Lung (tissue), 12 donors: ENCODE data around the gene SMC3. TPM values are rescaled to one million over a fixed set of nuclear protein-coding genes. Genes with fewer than 3 reads are reported as not detected.

Source experiments
- ATAC-seq: fragments of 200-7000 bp; cut with Tn5 transposase; one replicate; pipeline ENCODE4 v1.9.1; 2020; ENCODE audit warnings: moderate number of reproducible peaks; ENCODE audit not compliant: insufficient read depth, low FRiP score
- DNase-seq, 3 donors: peaks; one replicate each; pipeline ENCODE4 v3.0.0-alpha.2; 2013 to 2017
- H3K27ac ChIP-seq, 2 donors: one replicate each; pipeline ENCODE4 v1.5.1; 2013; ENCODE audit warnings: mild to moderate bottlenecking in 2 of 2, moderate library complexity in 2 of 2, control low read depth in 1 of 2, inconsistent platforms in 1 of 2, low read depth in 1 of 2, low read length in 1 of 2
- H3K27me3 ChIP-seq, 3 donors: one replicate each; pipeline ENCODE4 v1.5.1; 2013; ENCODE audit warnings: low read length in 2 of 3; ENCODE audit not compliant: control insufficient read depth in 3 of 3, insufficient read depth in 3 of 3
- H3K36me3 ChIP-seq, 4 donors: one replicate each; pipeline ENCODE4 v1.5.1; 2013; ENCODE audit warnings: low read length in 4 of 4, mild to moderate bottlenecking in 1 of 4, moderate library complexity in 1 of 4; ENCODE audit not compliant: control insufficient read depth in 4 of 4, insufficient read depth in 4 of 4
- H3K4me1 ChIP-seq, 5 donors: one replicate each; pipeline ENCODE4 v1.5.1; 2013; ENCODE audit warnings: low read length in 5 of 5, mild to moderate bottlenecking in 2 of 5, moderate library complexity in 1 of 5; ENCODE audit not compliant: control insufficient read depth in 5 of 5, insufficient read depth in 5 of 5
- H3K4me3 ChIP-seq: one replicate; pipeline ENCODE4 v1.5.1; 2013; ENCODE audit warnings: mild to moderate bottlenecking, control low read depth, moderate library complexity
- H3K9ac ChIP-seq, 2 donors: one replicate each; pipeline ENCODE4 v1.5.1; 2013; ENCODE audit warnings: low read length in 2 of 2, control low read depth in 1 of 2; ENCODE audit not compliant: insufficient read depth in 1 of 2
- H3K9me3 ChIP-seq, 4 donors: one replicate each; pipeline ENCODE4 v1.5.1; 2013; ENCODE audit warnings: low read length in 3 of 4, mild to moderate bottlenecking in 1 of 4, moderate library complexity in 1 of 4; ENCODE audit not compliant: control insufficient read depth in 4 of 4, insufficient read depth in 3 of 4
- CTCF ChIP-seq: IDR thresholded peaks from 2 replicates; pipeline ENCODE4 v1.5.1; 2012; ENCODE audit warnings: mild to moderate bottlenecking; ENCODE audit errors: control extremely low read depth, extremely low read depth
- WGBS, 2 donors: extraction: QIAGEN DNeasy Blood & Tissue Kit; methylation state at CpG; one replicate each; pipeline ENCODE4 v1.1.7; 2013; 5-methylcytosine and 5-hydroxymethylcytosine counted together
- polyA plus RNA-seq, 2 donors: library from polyadenylated mRNA; stranded (reverse); fragments of 200-250 nt; gene quantifications; one replicate each; pipeline ENCODE4 v1.2.1, GENCODE V29; 2013
- total RNA-seq, 2 donors: library from RNA; depleted of rRNA in 1 of 2; stranded (reverse); fragments of >200 nt in 1 of 2; gene quantifications; one replicate each; pipeline ENCODE4 v1.2.1, GENCODE V29; 2014 to 2021
- donor health status: control.
- donor health status: control.
- donor health status: Bipolar disorder and iron deficiency.
- donor health status: healthy.
- donor health status: DM: yes; HTN: yes; CAD: no.

The SMC3 gene
- total and polyA plus RNA-seq, 4 donors: 11.9 to 41.3 (median 20.2) TPM

- Histone ChIP-seq H3K4me1 (peaks cover 0 to 5% (median 0%) of the 10 kb centered on the region in 5 donors), H3K27ac (no peak overlapping the region), H3K27me3 (no peaks in the 10 kb centered on the region), H3K4me3 (no peak overlapping the region), H3K9ac (no peak overlapping the region), H3K9me3 (no peaks in the 10 kb centered on the region), H3K36me3 (peaks cover 11 to 45% (median 12%) of the 10 kb centered on the region in 4 donors)
- 83 to 89% methylated on average over 3 of the region's 3 CpGs for WGBS, 2 donors
- ATAC-seq (no peak), DNase-seq (peak in 1 of 3 donors; percentile 15)
- TF ChIP-seq CTCF: no peak
These were observed 9.6 kb downstream of the SMC3 start for GRCh38 chr10:110577056-110577455.

GRCh38 chr10:110584006-110584405 is 16.5 kb downstream of the SMC3 start:
- 96 to 98% methylated on average over 3 of the region's 3 CpGs for WGBS, 2 donors
- Histone ChIP-seq H3K9ac (no peak overlapping the region), H3K9me3 (no peaks in the 10 kb centered on the region), H3K27me3 (no peaks in the 10 kb centered on the region), H3K4me3 (no peak overlapping the region), H3K36me3 (peaks cover 19 to 51% (median 28%) of the 10 kb centered on the region in 4 donors), H3K4me1 (no peaks in the 10 kb centered on the region), H3K27ac (no peak overlapping the region)
- DNase-seq (no peak), ATAC-seq (no peak)
- TF ChIP-seq CTCF: no peak

GRCh38 chr10:110591760-110592159 is 24.3 kb downstream of the SMC3 start:
- Histone ChIP-seq H3K27ac (no peak overlapping the region), H3K9ac (no peak overlapping the region), H3K4me1 (no peaks in the 10 kb centered on the region), H3K9me3 (no peaks in the 10 kb centered on the region), H3K4me3 (no peak overlapping the region), H3K36me3 (peaks cover 10 to 48% (median 38%) of the 10 kb centered on the region in 4 donors), H3K27me3 (no peaks in the 10 kb centered on the region)
- no peak for TF ChIP-seq CTCF
- ATAC-seq (no peak), DNase-seq (no peak)
- 90 to 93% methylated on average over 5 of the region's 5 CpGs for WGBS, 2 donors

GRCh38 chr10:110597476-110597875 is 30.0 kb downstream of the SMC3 start:
- ATAC-seq (no peak), DNase-seq (peak in 1 of 3 donors; percentile 11)
- H3K27me3 ChIP-seq: no peaks in the 10 kb centered on the region
- TF ChIP-seq CTCF: no peak
- no peaks in the 10 kb centered on the region for H3K4me1 ChIP-seq
- no peak overlapping the region for H3K9ac ChIP-seq
- no peak overlapping the region for H3K27ac ChIP-seq
- H3K4me3 ChIP-seq: no peak overlapping the region
- 25 to 61% methylated on average over 2 of the region's 2 CpGs for WGBS, 2 donors
- peaks cover 6 to 39% (median 20%) of the 10 kb centered on the region in 4 donors for H3K36me3 ChIP-seq
- no peaks in the 10 kb centered on the region for H3K9me3 ChIP-seq
